Transverse colon (tissue), 4 donors: ENCODE data around the gene RNF144B. TPM values are rescaled to one million over a fixed set of nuclear protein-coding genes. Genes with fewer than 3 reads are reported as not detected.

Source experiments
- DNase-seq: peaks from one replicate; pipeline ENCODE4 v3.0.0-alpha.2; 2019
- H3K27ac ChIP-seq, 4 donors: fragments of 200-600 bp; sonication (generic); 2 replicates each; pipeline ENCODE4 v1.5.1; 2016 to 2018; ENCODE audit warnings: inconsistent platforms in 4 of 4
- H3K27me3 ChIP-seq: fragments of 200-600 bp; sonication (generic); 2 replicates; pipeline ENCODE4 v1.5.1; 2017; ENCODE audit warnings: inconsistent platforms
- H3K36me3 ChIP-seq, 4 donors: fragments of 200-600 bp; sonication (generic); 2 replicates each; pipeline ENCODE4 v1.5.1; 2017 to 2019; ENCODE audit warnings: inconsistent platforms in 4 of 4
- H3K4me1 ChIP-seq, 4 donors: fragments of 200-600 bp; sonication (generic); 2 replicates each; pipeline ENCODE4 v1.5.1; 2017 to 2020; ENCODE audit warnings: inconsistent platforms in 4 of 4
- H3K4me3 ChIP-seq, 4 donors: fragments of 200-600 bp; sonication (generic); 1 replicate in 1 of 4; 2 replicates in 3 of 4; pipeline versions ENCODE4 v1.5.1 to v1.6.1; 2017 to 2019; ENCODE audit warnings: inconsistent platforms in 4 of 4
- H3K9me3 ChIP-seq, 2 donors: fragments of 200-600 bp; sonication (generic); 2 replicates each; pipeline ENCODE4 v1.5.1; 2017 to 2019; ENCODE audit warnings: inconsistent platforms in 2 of 2
- EP300 ChIP-seq: sonication (generic); formaldehyde crosslinking; IDR thresholded peaks from one replicate; pipeline ENCODE4 v1.6.1; 2017; ENCODE audit warnings: antibody characterized with exemption, low read depth
- POLR2A ChIP-seq: fragments of 450-650 bp; IDR thresholded peaks from one replicate; pipeline ENCODE4 v1.6.1; 2016; ENCODE audit warnings: antibody characterized with exemption, mild to moderate bottlenecking, moderate library complexity
- POLR2AphosphoS5 ChIP-seq, 3 donors: sonication (generic); formaldehyde crosslinking; IDR thresholded peaks; one replicate each; pipeline ENCODE4 v1.6.1; 2016; ENCODE audit warnings: antibody characterized with exemption in 3 of 3
- WGBS, 2 donors: methylation state at CpG; one replicate each; pipeline ENCODE4 v1.1.5; 2018; ENCODE audit warnings: low coverage in 1 of 2; 5-methylcytosine and 5-hydroxymethylcytosine counted together
- in situ Hi-C, 4 donors: fragments of 200-750 bp; cut with MboI; loops; one replicate each; pipeline versions ENCODE4 v1.15.0 to v1.15.1; 2017; ENCODE audit warnings: low sequenced_read_pairs in 3 of 4, low pct_ligation_motif_present in 1 of 4, low pct_unique_long_range_greater_than_20kb in 1 of 4
- intact Hi-C: fragments of 100-400 bp; cut with DNase I; formaldehyde crosslinking; loops from one replicate; pipeline ENCODE4 v1.15.1; 2023; ENCODE audit warnings: low total_unique reads
- total RNA-seq, 4 donors: library from RNA; depleted of rRNA; stranded (reverse); fragments of >200 nt; gene quantifications; one replicate each; pipeline ENCODE4 v1.1.0, GENCODE V29; 2016
- TF ChIP-seq, protein P1 (sequence below), 5 experiments: fragments of 200-600 bp in 3 of 5; fragments of 450-650 bp in 2 of 5; sonication (generic) in 3 of 5; IDR thresholded peaks; 1 replicate in 2 of 5; 2 replicates in 3 of 5; pipeline ENCODE4 v1.5.1; 2016 to 2017; ENCODE audit warnings: antibody characterized with exemption in 5 of 5, inconsistent platforms in 3 of 5, mild to moderate bottlenecking in 2 of 5, moderate library complexity in 1 of 5

The RNF144B gene
- total RNA-seq, 4 donors from 2014 or later, result 1.4 to 4.5 (median 3.8) TPM

DNA sequence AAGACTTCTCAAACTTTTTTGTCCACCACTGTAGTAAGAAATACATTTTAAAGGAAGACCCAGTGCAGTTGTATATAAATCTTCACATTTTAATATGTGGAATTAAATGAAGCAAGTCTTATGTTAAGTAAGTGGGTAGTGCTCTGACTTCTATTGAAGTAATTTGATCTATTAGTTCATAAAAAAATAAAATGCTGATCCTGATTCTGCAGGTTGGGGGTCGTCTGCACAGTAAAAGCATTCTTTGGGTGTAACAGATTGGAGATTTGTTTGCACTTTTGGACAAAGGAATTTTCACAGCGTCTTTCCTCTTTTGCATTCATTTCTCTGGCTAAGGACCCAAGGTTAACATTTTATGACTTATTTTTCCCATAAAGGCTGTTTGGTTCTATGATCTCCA, 106.8 kb downstream of the RNF144B start:
- no peaks in the 10 kb centered on the region for H3K9me3 ChIP-seq
- no peaks in the 10 kb centered on the region for H3K4me1 ChIP-seq
- no peaks in the 10 kb centered on the region for H3K36me3 ChIP-seq
- TF ChIP-seq POLR2AphosphoS5 (IDR thresholded peaks at IDR 0.05), result no peak
- H3K27ac ChIP-seq, result no peak overlapping the region
- no peak overlapping the region for H3K4me3 ChIP-seq
- intact Hi-C loops (no loop called here), in situ Hi-C loops (no loop called here)
- H3K27me3 ChIP-seq, result no peaks in the 10 kb centered on the region
- 0 to 25% methylated on average over 1 to 2 of the region's 2 CpGs for WGBS, 2 donors
- no peak for DNase-seq

DNA sequence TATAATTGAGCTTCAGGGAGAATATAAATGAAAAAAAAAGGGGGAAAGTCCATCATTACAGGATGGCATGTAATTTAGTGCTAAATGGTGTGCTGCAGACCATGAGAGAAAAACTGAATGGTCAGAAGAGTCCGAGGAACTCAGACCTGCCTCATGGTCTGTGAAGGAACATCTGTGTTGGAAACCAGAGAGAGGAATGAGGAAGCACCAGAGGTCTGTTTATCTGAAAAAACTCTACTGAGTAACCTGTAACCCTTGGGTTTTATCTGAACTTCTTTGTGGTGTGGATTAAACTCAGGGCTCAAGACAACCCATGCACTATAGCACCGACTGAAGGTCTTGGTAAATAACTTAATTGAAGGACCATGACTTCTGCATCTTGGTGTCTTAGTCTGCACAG, 108.1 kb downstream of the RNF144B start:
- H3K36me3 ChIP-seq, result no peaks in the 10 kb centered on the region
- 52 to 54% methylated on average over 2 of the region's 2 CpGs for WGBS, 2 donors
- intact Hi-C loops, result no loop called here
- no peak overlapping the region for H3K27ac ChIP-seq
- TF ChIP-seq EP300 (no peak), POLR2AphosphoS5 (IDR thresholded peaks at IDR 0.05) (no peak), POLR2A (no peak)
- TF ChIP-seq, protein P1, sequence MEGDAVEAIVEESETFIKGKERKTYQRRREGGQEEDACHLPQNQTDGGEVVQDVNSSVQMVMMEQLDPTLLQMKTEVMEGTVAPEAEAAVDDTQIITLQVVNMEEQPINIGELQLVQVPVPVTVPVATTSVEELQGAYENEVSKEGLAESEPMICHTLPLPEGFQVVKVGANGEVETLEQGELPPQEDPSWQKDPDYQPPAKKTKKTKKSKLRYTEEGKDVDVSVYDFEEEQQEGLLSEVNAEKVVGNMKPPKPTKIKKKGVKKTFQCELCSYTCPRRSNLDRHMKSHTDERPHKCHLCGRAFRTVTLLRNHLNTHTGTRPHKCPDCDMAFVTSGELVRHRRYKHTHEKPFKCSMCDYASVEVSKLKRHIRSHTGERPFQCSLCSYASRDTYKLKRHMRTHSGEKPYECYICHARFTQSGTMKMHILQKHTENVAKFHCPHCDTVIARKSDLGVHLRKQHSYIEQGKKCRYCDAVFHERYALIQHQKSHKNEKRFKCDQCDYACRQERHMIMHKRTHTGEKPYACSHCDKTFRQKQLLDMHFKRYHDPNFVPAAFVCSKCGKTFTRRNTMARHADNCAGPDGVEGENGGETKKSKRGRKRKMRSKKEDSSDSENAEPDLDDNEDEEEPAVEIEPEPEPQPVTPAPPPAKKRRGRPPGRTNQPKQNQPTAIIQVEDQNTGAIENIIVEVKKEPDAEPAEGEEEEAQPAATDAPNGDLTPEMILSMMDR (IDR thresholded peaks at IDR 0.05), result no peak
- no peaks in the 10 kb centered on the region for H3K27me3 ChIP-seq
- H3K9me3 ChIP-seq, result no peaks in the 10 kb centered on the region
- no peak overlapping the region for H3K4me3 ChIP-seq
- H3K4me1 ChIP-seq, result no peaks in the 10 kb centered on the region
- DNase-seq, result no peak
- in situ Hi-C loops, result loop anchor here in 1 of 4 donors (5.0 kb wide), 1 partner anchor 168 kb away; no protein-coding TSS in a partner anchor

DNA sequence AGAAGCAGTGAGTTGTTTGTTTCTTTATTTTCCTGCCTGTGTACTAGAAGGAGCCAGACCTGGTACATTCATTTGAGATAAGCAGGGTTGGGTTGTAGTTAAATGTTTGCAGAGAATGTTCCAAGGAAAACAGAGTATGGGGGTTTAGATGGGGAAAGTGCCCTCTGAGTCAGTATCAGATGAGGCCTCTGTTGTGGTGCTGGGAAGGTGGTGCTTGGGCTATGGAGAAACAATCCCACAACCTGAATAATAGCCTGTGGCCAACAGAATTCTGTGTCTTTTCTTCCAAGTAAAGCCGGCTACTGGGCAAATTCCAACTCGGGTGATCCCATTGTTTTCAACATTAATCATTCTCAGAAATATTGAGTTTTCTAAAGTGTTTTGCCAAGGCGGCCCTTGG, 109.3 kb downstream of the RNF144B start:
- TF ChIP-seq POLR2A (no peak), POLR2AphosphoS5 (IDR thresholded peaks at IDR 0.05) (no peak), EP300 (no peak)
- TF ChIP-seq, protein P1 (IDR thresholded peaks at IDR 0.05), result no peak
- Histone ChIP-seq H3K4me1 (no peaks in the 10 kb centered on the region), H3K9me3 (no peaks in the 10 kb centered on the region), H3K27me3 (no peaks in the 10 kb centered on the region), H3K4me3 (no peak overlapping the region), H3K36me3 (no peaks in the 10 kb centered on the region), H3K27ac (no peak overlapping the region)
- 79 to 84% methylated on average over 3 of the region's 3 CpGs for WGBS, 2 donors
- DNase-seq, result no peak
- in situ Hi-C loops (loop anchor here in 1 of 4 donors (5.0 kb wide), 1 partner anchor 169 kb away; no protein-coding TSS in a partner anchor), intact Hi-C loops (no loop called here)

DNA sequence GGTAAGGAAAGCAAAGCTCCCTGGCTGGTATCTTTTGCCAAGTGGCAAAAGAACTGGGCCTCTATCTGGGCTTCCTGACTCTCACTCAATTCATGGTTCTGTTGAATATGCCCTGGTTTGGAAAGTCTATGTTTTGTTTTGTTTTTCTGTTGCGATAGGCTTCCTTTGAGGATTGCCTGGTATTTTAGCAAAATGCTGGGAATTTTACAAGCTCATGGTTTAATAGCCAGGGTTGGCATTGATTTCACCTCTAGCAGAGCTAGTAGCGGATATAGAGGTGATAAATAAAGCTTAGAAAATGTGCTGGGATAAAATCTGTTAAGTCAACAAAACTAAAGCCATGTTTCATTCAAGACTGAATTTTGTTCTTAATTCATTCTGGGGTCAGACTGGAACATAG, 109.9 kb downstream of the RNF144B start:
- DNase-seq, result no peak
- Histone ChIP-seq H3K27me3 (no peaks in the 10 kb centered on the region), H3K36me3 (no peaks in the 10 kb centered on the region), H3K4me3 (no peak overlapping the region), H3K27ac (no peak overlapping the region), H3K9me3 (no peaks in the 10 kb centered on the region), H3K4me1 (no peaks in the 10 kb centered on the region)
- in situ Hi-C loops, result loop anchor here in 1 of 4 donors (5.0 kb wide), 1 partner anchor 170 kb away; no protein-coding TSS in a partner anchor
- no peak for TF ChIP-seq POLR2AphosphoS5 (IDR thresholded peaks at IDR 0.05)
- TF ChIP-seq, protein P1 (IDR thresholded peaks at IDR 0.05), result no peak
- no peak for TF ChIP-seq POLR2A
- TF ChIP-seq EP300, result no peak
- 92 to 93% methylated on average over 2 of the region's 2 CpGs for WGBS, 2 donors
- intact Hi-C loops, result no loop called here

DNA sequence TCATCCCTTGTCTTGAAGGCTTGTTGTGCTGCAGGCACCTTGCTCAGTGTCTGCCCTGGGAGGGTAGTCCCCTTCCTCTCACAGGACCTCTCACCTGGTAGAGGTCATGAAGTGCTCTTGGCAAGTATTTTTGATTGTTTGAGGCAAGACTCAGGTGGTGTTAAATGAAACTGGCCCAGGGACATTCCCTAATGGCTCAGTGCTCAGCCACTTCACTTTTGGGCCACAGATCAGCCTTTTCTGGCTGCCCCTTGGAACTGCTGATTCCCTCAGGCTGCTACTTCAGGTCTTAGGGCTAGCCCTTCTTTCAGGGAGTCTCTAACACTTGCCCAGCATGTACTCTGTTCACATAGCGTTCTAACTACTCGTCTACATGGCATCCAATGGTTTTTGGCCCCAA, 111.3 kb downstream of the RNF144B start:
- Histone ChIP-seq H3K4me1 (peaks cover 0 to under 1% (median 0%) of the 10 kb centered on the region in 4 donors), H3K9me3 (no peaks in the 10 kb centered on the region), H3K27ac (no peak overlapping the region), H3K36me3 (no peaks in the 10 kb centered on the region), H3K4me3 (no peak overlapping the region), H3K27me3 (no peaks in the 10 kb centered on the region)
- TF ChIP-seq, protein P1 (IDR thresholded peaks at IDR 0.05), result no peak
- in situ Hi-C loops, result loop anchor here in 1 of 4 donors (5.0 kb wide), 1 partner anchor 171 kb away; no protein-coding TSS in a partner anchor
- intact Hi-C loops, result no loop called here
- 45 to 71% methylated on average over 2 of the region's 2 CpGs for WGBS, 2 donors
- no peak for DNase-seq
